ENCODE data around the gene ACSM3.

ACSM3 gene

DNA sequence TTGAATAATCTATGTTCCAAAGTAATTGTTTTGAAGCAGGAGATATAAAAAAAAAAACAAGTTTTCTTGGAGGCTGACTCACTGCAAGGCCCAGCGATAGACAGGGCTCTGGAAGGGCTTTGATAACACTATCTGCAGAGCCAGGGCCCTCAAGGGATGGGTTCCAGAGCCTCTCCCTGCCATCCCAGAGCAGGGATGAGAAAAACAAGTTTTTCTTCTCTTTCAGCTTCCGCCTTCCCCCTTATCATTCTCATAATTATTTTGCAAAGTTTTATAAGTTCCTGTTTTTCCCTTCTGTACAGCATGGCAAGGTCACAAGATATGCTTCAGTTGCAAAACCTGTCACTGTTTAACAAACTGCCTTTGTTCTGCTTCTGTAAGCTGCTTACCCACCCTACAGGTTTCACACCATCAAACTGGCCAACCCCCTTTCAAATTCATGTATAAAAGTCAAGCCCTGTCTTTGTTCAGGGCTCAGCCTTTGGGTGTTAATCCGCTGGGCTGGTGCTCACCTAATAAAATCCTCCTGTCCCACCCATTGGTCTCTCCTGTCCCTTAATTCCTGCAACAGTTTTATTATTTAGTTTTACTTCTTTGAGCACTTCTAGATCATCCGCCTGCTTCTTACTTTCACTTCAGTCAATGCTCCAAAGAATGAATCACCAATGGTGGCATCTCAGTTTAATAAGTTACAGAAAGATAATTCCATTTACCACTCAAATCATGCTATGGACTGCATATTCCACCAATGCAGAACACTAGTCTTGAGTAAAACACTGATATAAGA, 16.6 kb upstream of the ACSM3 start:
- peak overlapping the region; percentile 91 for H3K27ac ChIP-seq (ENCODE audit: low read length)
- TF ChIP-seq EZH2phosphoT487 (IDR thresholded peaks at IDR 0.05; ENCODE audit: low read depth) = no peak
- TF ChIP-seq, protein P1, sequence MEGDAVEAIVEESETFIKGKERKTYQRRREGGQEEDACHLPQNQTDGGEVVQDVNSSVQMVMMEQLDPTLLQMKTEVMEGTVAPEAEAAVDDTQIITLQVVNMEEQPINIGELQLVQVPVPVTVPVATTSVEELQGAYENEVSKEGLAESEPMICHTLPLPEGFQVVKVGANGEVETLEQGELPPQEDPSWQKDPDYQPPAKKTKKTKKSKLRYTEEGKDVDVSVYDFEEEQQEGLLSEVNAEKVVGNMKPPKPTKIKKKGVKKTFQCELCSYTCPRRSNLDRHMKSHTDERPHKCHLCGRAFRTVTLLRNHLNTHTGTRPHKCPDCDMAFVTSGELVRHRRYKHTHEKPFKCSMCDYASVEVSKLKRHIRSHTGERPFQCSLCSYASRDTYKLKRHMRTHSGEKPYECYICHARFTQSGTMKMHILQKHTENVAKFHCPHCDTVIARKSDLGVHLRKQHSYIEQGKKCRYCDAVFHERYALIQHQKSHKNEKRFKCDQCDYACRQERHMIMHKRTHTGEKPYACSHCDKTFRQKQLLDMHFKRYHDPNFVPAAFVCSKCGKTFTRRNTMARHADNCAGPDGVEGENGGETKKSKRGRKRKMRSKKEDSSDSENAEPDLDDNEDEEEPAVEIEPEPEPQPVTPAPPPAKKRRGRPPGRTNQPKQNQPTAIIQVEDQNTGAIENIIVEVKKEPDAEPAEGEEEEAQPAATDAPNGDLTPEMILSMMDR (IDR thresholded peaks at IDR 0.05; ENCODE audit: low read depth, low read length) = no peak
- H3K79me2 ChIP-seq (ENCODE audit: low read length) = no peaks in the 10 kb centered on the region
- peaks cover 43% of the 10 kb centered on the region for H3K4me1 ChIP-seq (ENCODE audit: low read length)
- H3K9ac ChIP-seq (ENCODE audit: low read length) = peak overlapping the region; percentile 41; the same call in 1 of the 2 replicates
- H3K4me2 ChIP-seq (ENCODE audit: low read length) = peak overlapping the region; percentile 57
- no peak overlapping the region for H2AFZ ChIP-seq (ENCODE audit: low read depth, low read length)
- no peaks in the 10 kb centered on the region for H3K36me3 ChIP-seq (replicated peaks; ENCODE audit: low read depth, low read length)
- H3K27me3 ChIP-seq (ENCODE audit: low read depth, low read length) = no peaks in the 10 kb centered on the region
- no peaks in the 10 kb centered on the region for H3K9me3 ChIP-seq (ENCODE audit: insufficient read depth, low read length)
- H4K20me1 ChIP-seq (ENCODE audit: insufficient read depth, low read length) = no peaks in the 10 kb centered on the region
- H3K4me3 ChIP-seq (ENCODE audit: low read length) = peak overlapping the region; percentile 30

DNA sequence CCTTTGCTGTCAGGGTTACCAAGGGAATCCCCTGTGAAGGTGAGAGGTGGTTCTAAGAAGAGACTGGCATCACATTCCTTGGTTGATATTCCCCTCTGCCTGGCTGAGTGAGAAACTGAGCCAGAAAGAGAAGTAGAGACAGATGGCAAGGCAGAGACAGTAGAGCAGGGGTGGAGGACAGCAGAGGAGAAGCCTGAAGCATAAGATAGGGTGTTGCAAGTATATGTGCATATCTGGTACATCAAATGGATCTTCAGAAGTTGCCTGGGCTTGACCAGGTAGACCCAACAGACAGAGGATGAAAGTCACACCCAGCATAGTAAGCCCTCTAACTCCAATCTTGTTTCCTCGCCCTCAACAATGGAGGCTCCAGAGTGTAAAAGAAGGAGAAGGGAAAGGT, 14.3 kb upstream of the ACSM3 start:
- Histone ChIP-seq H3K4me1 (ENCODE audit: low read length) (peaks cover 38% of the 10 kb centered on the region), H3K27me3 (ENCODE audit: low read depth, low read length) (no peaks in the 10 kb centered on the region), H3K9ac (ENCODE audit: low read length) (no peak overlapping the region), H3K79me2 (ENCODE audit: low read length) (no peaks in the 10 kb centered on the region), H2AFZ (ENCODE audit: low read depth, low read length) (no peak overlapping the region), H3K27ac (ENCODE audit: low read length) (no peak overlapping the region), H3K4me3 (ENCODE audit: low read length) (no peak overlapping the region), H3K4me2 (ENCODE audit: low read length) (no peak overlapping the region), H3K9me3 (ENCODE audit: insufficient read depth, low read length) (no peaks in the 10 kb centered on the region), H4K20me1 (ENCODE audit: insufficient read depth, low read length) (no peaks in the 10 kb centered on the region), H3K36me3 (replicated peaks; ENCODE audit: low read depth, low read length) (no peaks in the 10 kb centered on the region)
- TF ChIP-seq, protein P1 (IDR thresholded peaks at IDR 0.05; ENCODE audit: low read depth, low read length) = no peak
- no peak for TF ChIP-seq EZH2phosphoT487 (IDR thresholded peaks at IDR 0.05; ENCODE audit: low read depth)

DNA sequence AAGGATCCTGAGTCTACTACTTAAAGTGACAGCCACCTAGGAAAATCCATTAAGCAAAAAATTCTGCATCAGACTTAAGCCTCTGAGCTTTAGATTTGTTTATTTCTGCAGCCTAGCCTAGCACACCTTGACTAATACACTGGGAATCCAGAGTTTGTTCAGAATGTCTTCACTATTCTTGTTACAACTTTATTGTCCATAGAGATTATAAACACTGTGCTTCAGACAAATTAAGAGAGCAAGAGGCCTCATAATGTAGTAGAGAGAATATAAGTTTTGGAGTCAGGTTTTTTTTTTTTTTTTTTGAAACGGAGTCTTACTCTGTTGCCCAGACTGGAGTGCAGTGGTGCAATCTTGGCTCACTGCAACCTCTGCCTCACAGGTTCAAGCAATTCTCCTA, 13.3 kb upstream of the ACSM3 start:
- Histone ChIP-seq H3K27me3 (ENCODE audit: low read depth, low read length) (no peaks in the 10 kb centered on the region), H3K9ac (ENCODE audit: low read length) (no peak overlapping the region), H3K9me3 (ENCODE audit: insufficient read depth, low read length) (no peaks in the 10 kb centered on the region), H3K4me3 (ENCODE audit: low read length) (no peak overlapping the region), H3K79me2 (ENCODE audit: low read length) (no peaks in the 10 kb centered on the region), H4K20me1 (ENCODE audit: insufficient read depth, low read length) (no peaks in the 10 kb centered on the region), H3K4me2 (ENCODE audit: low read length) (no peak overlapping the region), H3K36me3 (replicated peaks; ENCODE audit: low read depth, low read length) (no peaks in the 10 kb centered on the region), H3K27ac (ENCODE audit: low read length) (no peak overlapping the region), H3K4me1 (ENCODE audit: low read length) (peaks cover 29% of the 10 kb centered on the region), H2AFZ (ENCODE audit: low read depth, low read length) (no peak overlapping the region)
- TF ChIP-seq, protein P1 (IDR thresholded peaks at IDR 0.05; ENCODE audit: low read depth, low read length) = no peak
- no peak for TF ChIP-seq EZH2phosphoT487 (IDR thresholded peaks at IDR 0.05; ENCODE audit: low read depth)

DNA sequence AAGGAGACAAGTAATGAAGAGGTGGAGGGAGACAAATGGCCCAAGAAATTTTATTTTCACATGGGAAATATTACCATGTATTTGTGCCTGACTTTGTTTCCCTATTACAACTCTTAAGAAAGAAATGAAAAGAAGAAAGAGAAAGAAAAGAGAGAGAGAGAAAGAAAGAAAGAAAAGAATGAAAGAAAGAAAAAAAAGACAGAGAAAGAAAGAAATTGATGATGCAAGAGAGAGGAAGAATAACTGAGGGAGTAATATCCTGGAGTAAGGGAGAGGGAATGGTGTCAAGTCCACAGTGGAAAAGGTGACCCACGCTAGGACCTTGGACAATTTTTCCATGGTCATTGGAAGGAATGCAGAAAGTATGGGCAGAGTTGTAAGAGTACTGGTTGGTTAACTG, 10.1 kb upstream of the ACSM3 start:
- no peaks in the 10 kb centered on the region for H3K9me3 ChIP-seq (ENCODE audit: insufficient read depth, low read length)

More for the DNA sequence above, 10.1 kb upstream of the ACSM3 start:
- Histone ChIP-seq H3K27me3 (ENCODE audit: low read depth, low read length) (no peaks in the 10 kb centered on the region), H3K4me2 (ENCODE audit: low read length) (no peak overlapping the region), H4K20me1 (ENCODE audit: insufficient read depth, low read length) (no peaks in the 10 kb centered on the region), H3K4me3 (ENCODE audit: low read length) (no peak overlapping the region), H3K36me3 (replicated peaks; ENCODE audit: low read depth, low read length) (no peaks in the 10 kb centered on the region), H3K4me1 (ENCODE audit: low read length) (peaks cover 3% of the 10 kb centered on the region), H3K79me2 (ENCODE audit: low read length) (no peaks in the 10 kb centered on the region), H2AFZ (ENCODE audit: low read depth, low read length) (no peak overlapping the region), H3K9ac (ENCODE audit: low read length) (no peak overlapping the region), H3K27ac (ENCODE audit: low read length) (no peak overlapping the region)
- TF ChIP-seq EZH2phosphoT487 (IDR thresholded peaks at IDR 0.05; ENCODE audit: low read depth) = no peak
- TF ChIP-seq, protein P1 (IDR thresholded peaks at IDR 0.05; ENCODE audit: low read depth, low read length) = no peak
